ENCODE results near the gene STYK1.

GRCh38 chr12:10669533-10669932, 4.3 kb downstream of the STYK1 start:
- TF ChIP-seq EP300 (IDR thresholded peaks at IDR 0.05) (no peak), CTCF (IDR thresholded peaks at IDR 0.05) (no peak)
